Hepatocyte (in vitro differentiated cells): ENCODE results near the gene ZNF878. TPM values are rescaled to one million over a fixed set of nuclear protein-coding genes. Genes with fewer than 3 reads are reported as not detected.

ENCODE experiments used
- DNase-seq: peaks from one replicate; pipeline ENCODE4 v3.0.0-alpha.2; 2016; ENCODE audit warnings: low spot score
- H2AFZ ChIP-seq: fragments of 200-600 bp; sonication (generic); 2 replicates; pipeline ENCODE4 v1.6.0; 2016; ENCODE audit warnings: antibody characterized with exemption, mild to moderate bottlenecking
- H3K27ac ChIP-seq: fragments of 200-600 bp; sonication (generic); 2 replicates; pipeline ENCODE4 v1.5.1; 2016; ENCODE audit warnings: mild to moderate bottlenecking
- H3K27me3 ChIP-seq: fragments of 200-600 bp; sonication (generic); 2 replicates; pipeline ENCODE4 v1.6.1; 2016
- H3K36me3 ChIP-seq: fragments of 200-600 bp; sonication (generic); replicated peaks from 2 replicates; pipeline ENCODE4 v1.5.1; 2016; ENCODE audit warnings: low read depth; ENCODE audit not compliant: insufficient read depth
- H3K4me1 ChIP-seq: fragments of 200-600 bp; sonication (generic); 2 replicates; pipeline ENCODE4 v1.5.1; 2016; ENCODE audit warnings: mild to moderate bottlenecking, moderate library complexity; ENCODE audit not compliant: insufficient read depth
- H3K4me2 ChIP-seq: fragments of 200-600 bp; sonication (generic); 2 replicates; pipeline ENCODE4 v1.6.0; 2016
- H3K4me3 ChIP-seq: fragments of 200-600 bp; sonication (generic); 2 replicates; pipeline ENCODE4 v1.5.1; 2016; ENCODE audit warnings: mild to moderate bottlenecking
- H3K79me2 ChIP-seq: fragments of 200-600 bp; sonication (generic); 2 replicates; pipeline ENCODE4 v1.6.0; 2017; ENCODE audit warnings: mild to moderate bottlenecking
- H3K9me2 ChIP-seq: fragments of 200-600 bp; sonication (generic); replicated peaks from 2 replicates; pipeline ENCODE4 v1.6.0; 2017; ENCODE audit warnings: mild to moderate bottlenecking; ENCODE audit not compliant: insufficient read depth
- H3K9me3 ChIP-seq: fragments of 200-600 bp; sonication (generic); 2 replicates; pipeline ENCODE4 v1.5.1; 2016; ENCODE audit warnings: low read depth, mild to moderate bottlenecking
- H4K20me1 ChIP-seq: fragments of 200-600 bp; sonication (generic); 2 replicates; pipeline ENCODE4 v1.6.0; 2016; ENCODE audit warnings: mild to moderate bottlenecking; ENCODE audit not compliant: insufficient read depth, poor library complexity, severe bottlenecking
- EZH2 ChIP-seq: fragments of 200-600 bp; sonication (generic); IDR thresholded peaks from 2 replicates; pipeline ENCODE4 v1.6.1; 2016; ENCODE audit warnings: antibody characterized with exemption, mild to moderate bottlenecking, borderline replicate concordance
- EZH2phosphoT487 ChIP-seq: fragments of 200-600 bp; sonication (generic); IDR thresholded peaks from one replicate; pipeline ENCODE4 v1.6.1; 2018; ENCODE audit warnings: antibody characterized with exemption, mild to moderate bottlenecking, low read depth, moderate library complexity; ENCODE audit not compliant: unreplicated experiment, severe bottlenecking
- WGBS: methylation state at CpG from one replicate; pipeline ENCODE4 v1.1.6; 2016; ENCODE audit warnings: low lambda C conversion rate; ENCODE audit errors: missing lambda C conversion rate; 5-methylcytosine and 5-hydroxymethylcytosine counted together
- polyA plus RNA-seq: library from polyadenylated mRNA; unstranded; fragments of >200 nt; fragmentation: Nextera tagmentation; extraction: Ambion mirVana; gene quantifications from 2 replicates; pipeline ENCODE4 v1.2.1, GENCODE V29; 2016
- total RNA-seq: library from RNA; depleted of rRNA; stranded (reverse); fragments of >200 nt; gene quantifications from 2 replicates; pipeline ENCODE4 v1.2.3, GENCODE V29; 2014
- TF ChIP-seq, protein P1 (sequence below): fragments of 200-600 bp; sonication (generic); IDR thresholded peaks from 2 replicates; pipeline ENCODE4 v1.5.1; 2016; ENCODE audit warnings: antibody characterized with exemption, mild to moderate bottlenecking; ENCODE audit not compliant: poor library complexity

Gene ZNF878
- total and polyA plus RNA-seq, 2 experiments from 2014 or later: 0.77 TPM; not detected in 1

- Histone ChIP-seq H3K27me3 (no peaks in the 10 kb centered on the region), H3K9me3 (no peaks in the 10 kb centered on the region), H2AFZ (no peak overlapping the region), H4K20me1 (no peaks in the 10 kb centered on the region), H3K27ac (no peak overlapping the region), H3K9me2 (no peaks in the 10 kb centered on the region), H3K4me2 (no peak overlapping the region), H3K79me2 (peaks cover 22% of the 10 kb centered on the region), H3K4me1 (peaks cover 5% of the 10 kb centered on the region), H3K36me3 (no peaks in the 10 kb centered on the region), H3K4me3 (no peak overlapping the region)
- no peak for DNase-seq
- 100% methylated on average over 3 of the region's 3 CpGs for WGBS
- TF ChIP-seq EZH2: no peak
- no peak for TF ChIP-seq EZH2phosphoT487
- TF ChIP-seq, protein P1, sequence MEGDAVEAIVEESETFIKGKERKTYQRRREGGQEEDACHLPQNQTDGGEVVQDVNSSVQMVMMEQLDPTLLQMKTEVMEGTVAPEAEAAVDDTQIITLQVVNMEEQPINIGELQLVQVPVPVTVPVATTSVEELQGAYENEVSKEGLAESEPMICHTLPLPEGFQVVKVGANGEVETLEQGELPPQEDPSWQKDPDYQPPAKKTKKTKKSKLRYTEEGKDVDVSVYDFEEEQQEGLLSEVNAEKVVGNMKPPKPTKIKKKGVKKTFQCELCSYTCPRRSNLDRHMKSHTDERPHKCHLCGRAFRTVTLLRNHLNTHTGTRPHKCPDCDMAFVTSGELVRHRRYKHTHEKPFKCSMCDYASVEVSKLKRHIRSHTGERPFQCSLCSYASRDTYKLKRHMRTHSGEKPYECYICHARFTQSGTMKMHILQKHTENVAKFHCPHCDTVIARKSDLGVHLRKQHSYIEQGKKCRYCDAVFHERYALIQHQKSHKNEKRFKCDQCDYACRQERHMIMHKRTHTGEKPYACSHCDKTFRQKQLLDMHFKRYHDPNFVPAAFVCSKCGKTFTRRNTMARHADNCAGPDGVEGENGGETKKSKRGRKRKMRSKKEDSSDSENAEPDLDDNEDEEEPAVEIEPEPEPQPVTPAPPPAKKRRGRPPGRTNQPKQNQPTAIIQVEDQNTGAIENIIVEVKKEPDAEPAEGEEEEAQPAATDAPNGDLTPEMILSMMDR: no peak
Measured at GRCh38 chr19:12093777-12094176, 41.0 kb upstream of the ZNF878 start.

DNA sequence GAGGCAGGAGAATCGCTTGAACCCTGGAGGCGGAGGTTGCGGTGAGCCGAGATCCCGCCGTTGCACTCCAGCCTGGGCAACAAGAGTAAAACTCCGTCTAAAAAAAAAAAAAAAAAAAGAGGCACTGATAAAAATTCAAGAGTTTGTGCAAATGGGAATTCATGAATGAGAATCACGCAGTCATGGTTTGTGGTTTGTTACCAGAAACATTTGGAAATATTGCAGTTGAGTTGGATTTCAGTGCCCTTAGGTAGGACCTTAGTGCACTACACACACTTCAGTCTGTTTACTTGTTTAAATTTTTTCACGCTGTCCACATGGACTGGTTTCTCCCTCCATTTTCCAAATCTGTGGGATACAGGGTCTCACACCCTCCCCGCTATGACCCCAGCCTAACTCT, 40.2 kb upstream of the ZNF878 start:
- Histone ChIP-seq H3K36me3 (no peaks in the 10 kb centered on the region), H3K9me3 (no peaks in the 10 kb centered on the region), H3K9me2 (no peaks in the 10 kb centered on the region), H3K4me1 (peaks cover 5% of the 10 kb centered on the region), H3K4me2 (peak overlapping the region; percentile 82), H4K20me1 (no peaks in the 10 kb centered on the region), H3K27ac (peak overlapping the region; percentile 96), H3K4me3 (peak overlapping the region; percentile 87), H3K27me3 (no peaks in the 10 kb centered on the region), H3K79me2 (peaks cover 20% of the 10 kb centered on the region), H2AFZ (peak overlapping the region; percentile 91)
- no peak for DNase-seq
- TF ChIP-seq, protein P1: no peak
- TF ChIP-seq EZH2: no peak
- 28% methylated on average over 9 of the region's 10 CpGs for WGBS

- no peaks in the 10 kb centered on the region for H4K20me1 ChIP-seq
- peak overlapping the region; percentile 87 for H3K4me3 ChIP-seq
- H3K4me2 ChIP-seq: peak overlapping the region; percentile 82
- no peaks in the 10 kb centered on the region for H3K36me3 ChIP-seq
- peaks cover 5% of the 10 kb centered on the region for H3K4me1 ChIP-seq
- peak overlapping the region; percentile 91 for H2AFZ ChIP-seq
- TF ChIP-seq EZH2phosphoT487 (no peak), EZH2 (no peak)
- TF ChIP-seq, protein P1: no peak
- H3K27me3 ChIP-seq: no peaks in the 10 kb centered on the region
- no peaks in the 10 kb centered on the region for H3K9me3 ChIP-seq
- peak; percentile 89 for DNase-seq
- H3K27ac ChIP-seq: peak overlapping the region; percentile 96
- 2% methylated on average over 52 of the region's 53 CpGs for WGBS
- H3K9me2 ChIP-seq: no peaks in the 10 kb centered on the region
- peaks cover 18% of the 10 kb centered on the region for H3K79me2 ChIP-seq
Measured at GRCh38 chr19:12092065-12092867, 39.5 kb upstream of the ZNF878 start.
